ENCODE measurements around the gene ABTB2.

- no peak for TF ChIP-seq CTCF (IDR thresholded peaks at IDR 0.05; ENCODE audit: control extremely low read depth in 1 of 3, insufficient read depth in 1 of 3, low read depth in 1 of 3, low read length in 3 of 3)
- no peak for TF ChIP-seq POLR2AphosphoS5 (IDR thresholded peaks at IDR 0.05; ENCODE audit: low read depth, low read length)
- TF ChIP-seq SP2 (IDR thresholded peaks at IDR 0.05; ENCODE audit: low read length) = no peak
- TF ChIP-seq RNF2 (IDR thresholded peaks at IDR 0.05; ENCODE audit: borderline replicate concordance, low read depth, low read length, missing control alignments, poor library complexity, severe bottlenecking) = no peak
- no peak for TF ChIP-seq MAFK (IDR thresholded peaks at IDR 0.05; ENCODE audit: low read depth, low read length)
- TF ChIP-seq NRF1 (IDR thresholded peaks at IDR 0.05; ENCODE audit: low read depth, low read length) = no peak
- TF ChIP-seq EGR1 (IDR thresholded peaks at IDR 0.05; ENCODE audit: borderline replicate concordance, low read depth, low read length) = no peak
- TF ChIP-seq EZH2 (IDR thresholded peaks at IDR 0.05; ENCODE audit: low read depth, low read length, severe bottlenecking) = no peak
- no peak for TF ChIP-seq BRCA1 (IDR thresholded peaks at IDR 0.05; ENCODE audit: low read depth, low read length)
Observed at GRCh38 chr11:34403431-34403830, 45.6 kb upstream of the ABTB2 start.
